Measurements from ENCODE around the gene SEC11C.

DNA sequence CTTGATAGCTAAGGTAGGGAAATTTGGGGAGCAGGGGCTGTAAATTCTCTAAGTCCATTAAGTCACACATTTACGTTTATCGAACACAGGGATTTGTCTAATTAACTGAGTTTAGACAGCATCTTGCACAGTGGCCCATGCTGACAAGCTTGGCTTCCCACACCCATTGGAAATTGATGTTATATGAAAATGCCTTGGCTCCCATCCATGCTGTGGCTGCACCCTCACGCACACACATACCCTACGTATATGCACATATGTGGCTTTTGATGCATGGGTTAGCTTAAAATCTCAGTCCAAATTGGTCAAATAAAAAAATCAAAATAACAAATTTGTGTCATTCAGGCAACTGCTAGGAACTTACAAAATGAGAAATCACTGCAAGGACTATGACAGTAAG lies 37.8 kb downstream of the SEC11C start:
- TF ChIP-seq, protein P1, sequence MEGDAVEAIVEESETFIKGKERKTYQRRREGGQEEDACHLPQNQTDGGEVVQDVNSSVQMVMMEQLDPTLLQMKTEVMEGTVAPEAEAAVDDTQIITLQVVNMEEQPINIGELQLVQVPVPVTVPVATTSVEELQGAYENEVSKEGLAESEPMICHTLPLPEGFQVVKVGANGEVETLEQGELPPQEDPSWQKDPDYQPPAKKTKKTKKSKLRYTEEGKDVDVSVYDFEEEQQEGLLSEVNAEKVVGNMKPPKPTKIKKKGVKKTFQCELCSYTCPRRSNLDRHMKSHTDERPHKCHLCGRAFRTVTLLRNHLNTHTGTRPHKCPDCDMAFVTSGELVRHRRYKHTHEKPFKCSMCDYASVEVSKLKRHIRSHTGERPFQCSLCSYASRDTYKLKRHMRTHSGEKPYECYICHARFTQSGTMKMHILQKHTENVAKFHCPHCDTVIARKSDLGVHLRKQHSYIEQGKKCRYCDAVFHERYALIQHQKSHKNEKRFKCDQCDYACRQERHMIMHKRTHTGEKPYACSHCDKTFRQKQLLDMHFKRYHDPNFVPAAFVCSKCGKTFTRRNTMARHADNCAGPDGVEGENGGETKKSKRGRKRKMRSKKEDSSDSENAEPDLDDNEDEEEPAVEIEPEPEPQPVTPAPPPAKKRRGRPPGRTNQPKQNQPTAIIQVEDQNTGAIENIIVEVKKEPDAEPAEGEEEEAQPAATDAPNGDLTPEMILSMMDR (IDR thresholded peaks at IDR 0.05) = no peak
- no peak for TF ChIP-seq POLR2A (IDR thresholded peaks at IDR 0.05)
